Thyroid gland (tissue), 4 donors: Measurements from ENCODE around the gene EYS.

Experiments
- POLR2A ChIP-seq, 2 donors: fragments of 450-650 bp; IDR thresholded peaks; one replicate each; pipeline ENCODE4 v1.6.1; 2017; ENCODE audit warnings: antibody characterized with exemption in 2 of 2, mild to moderate bottlenecking in 2 of 2, moderate library complexity in 1 of 2
- TF ChIP-seq, protein P1 (sequence below), 6 experiments: fragments of 200-600 bp in 3 of 6; fragments of 450-650 bp in 3 of 6; sonication (generic) in 3 of 6; IDR thresholded peaks; one replicate each; pipeline ENCODE4 v1.5.1; 2016 to 2019; ENCODE audit warnings: antibody characterized with exemption in 6 of 6, mild to moderate bottlenecking in 2 of 6, inconsistent platforms in 1 of 6, moderate library complexity in 1 of 6

- TF ChIP-seq, protein P1, sequence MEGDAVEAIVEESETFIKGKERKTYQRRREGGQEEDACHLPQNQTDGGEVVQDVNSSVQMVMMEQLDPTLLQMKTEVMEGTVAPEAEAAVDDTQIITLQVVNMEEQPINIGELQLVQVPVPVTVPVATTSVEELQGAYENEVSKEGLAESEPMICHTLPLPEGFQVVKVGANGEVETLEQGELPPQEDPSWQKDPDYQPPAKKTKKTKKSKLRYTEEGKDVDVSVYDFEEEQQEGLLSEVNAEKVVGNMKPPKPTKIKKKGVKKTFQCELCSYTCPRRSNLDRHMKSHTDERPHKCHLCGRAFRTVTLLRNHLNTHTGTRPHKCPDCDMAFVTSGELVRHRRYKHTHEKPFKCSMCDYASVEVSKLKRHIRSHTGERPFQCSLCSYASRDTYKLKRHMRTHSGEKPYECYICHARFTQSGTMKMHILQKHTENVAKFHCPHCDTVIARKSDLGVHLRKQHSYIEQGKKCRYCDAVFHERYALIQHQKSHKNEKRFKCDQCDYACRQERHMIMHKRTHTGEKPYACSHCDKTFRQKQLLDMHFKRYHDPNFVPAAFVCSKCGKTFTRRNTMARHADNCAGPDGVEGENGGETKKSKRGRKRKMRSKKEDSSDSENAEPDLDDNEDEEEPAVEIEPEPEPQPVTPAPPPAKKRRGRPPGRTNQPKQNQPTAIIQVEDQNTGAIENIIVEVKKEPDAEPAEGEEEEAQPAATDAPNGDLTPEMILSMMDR (IDR thresholded peaks at IDR 0.05): no peak
- TF ChIP-seq POLR2A (IDR thresholded peaks at IDR 0.05): no peak
Measured at GRCh38 chr6:64439274-64439673, 1267.8 kb downstream of the EYS start.
